ENCODE data around the gene OOSP4B. TPM values are rescaled to one million over a fixed set of nuclear protein-coding genes. Genes with fewer than 3 reads are reported as not detected.

OOSP4B gene
- total and polyA plus RNA-seq, 7 donors: not detected

GRCh38 chr11:59992425-59992824 is 24.6 kb upstream of the OOSP4B start:
- 54 to 70% methylated on average over 5 of the region's 5 CpGs for WGBS, 2 donors
- DNase-seq: no peak
- intact Hi-C loops (cut with DNase I): no loop called here
- TF ChIP-seq POLR2AphosphoS5 (IDR thresholded peaks at IDR 0.05): no peak
- TF ChIP-seq POLR2A (IDR thresholded peaks at IDR 0.05): no peak
- TF ChIP-seq EP300 (IDR thresholded peaks at IDR 0.05): no peak
- TF ChIP-seq CTCF (IDR thresholded peaks at IDR 0.05): no peak
- Histone ChIP-seq H3K4me1 (no peaks in the 10 kb centered on the region), H3K4me3 (no peak overlapping the region), H3K9me3 (no peaks in the 10 kb centered on the region), H3K36me3 (no peaks in the 10 kb centered on the region), H3K27me3 (no peaks in the 10 kb centered on the region), H3K27ac (no peak overlapping the region)

GRCh38 chr11:59997800-59998199 is 19.2 kb upstream of the OOSP4B start:
- Histone ChIP-seq H3K4me1 (no peaks in the 10 kb centered on the region), H3K27ac (no peak overlapping the region), H3K4me3 (no peak overlapping the region), H3K27me3 (no peaks in the 10 kb centered on the region), H3K9me3 (no peaks in the 10 kb centered on the region), H3K36me3 (no peaks in the 10 kb centered on the region)
- whole genome bisulfite sequencing, 2 donors: 84 to 89% methylated on average over 2 of the region's 2 CpGs
- intact Hi-C loops (cut with DNase I): no loop called here
- DNase-seq: no peak
- TF ChIP-seq POLR2A (IDR thresholded peaks at IDR 0.05) (no peak), POLR2AphosphoS5 (IDR thresholded peaks at IDR 0.05) (no peak), CTCF (IDR thresholded peaks at IDR 0.05) (no peak), EP300 (IDR thresholded peaks at IDR 0.05) (no peak)

DNA sequence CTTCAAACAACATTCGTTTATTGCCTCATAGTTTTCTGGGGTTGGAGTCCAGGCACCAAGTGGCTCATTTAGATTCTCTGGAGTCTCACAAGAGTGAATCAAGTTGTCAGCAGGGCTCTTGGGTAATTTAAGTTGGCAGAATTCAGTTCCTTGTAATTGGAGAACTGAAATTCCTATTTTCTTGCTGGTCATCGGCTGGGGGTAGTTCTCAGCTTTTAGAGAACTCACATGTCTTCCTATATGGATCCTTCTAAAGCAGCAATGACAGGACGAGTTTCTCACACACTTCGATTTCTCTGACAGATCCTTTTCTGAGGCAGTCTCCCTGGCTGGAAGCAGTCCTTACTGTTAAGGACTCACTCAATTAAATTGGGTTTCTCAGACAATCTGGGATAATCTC is 17.3 kb upstream of the OOSP4B start:
- H3K4me3 ChIP-seq: no peak overlapping the region
- no peak for DNase-seq
- no peaks in the 10 kb centered on the region for H3K9me3 ChIP-seq
- no peak overlapping the region for H3K27ac ChIP-seq
- WGBS, 2 donors: 73 to 88% methylated on average over 4 of the region's 4 CpGs
- no peaks in the 10 kb centered on the region for H3K4me1 ChIP-seq
- intact Hi-C loops (cut with DNase I): no loop called here
- no peaks in the 10 kb centered on the region for H3K27me3 ChIP-seq
- TF ChIP-seq EP300 (IDR thresholded peaks at IDR 0.05) (no peak), POLR2A (IDR thresholded peaks at IDR 0.05) (no peak), CTCF (IDR thresholded peaks at IDR 0.05) (no peak), POLR2AphosphoS5 (IDR thresholded peaks at IDR 0.05) (no peak)
- H3K36me3 ChIP-seq: no peaks in the 10 kb centered on the region

DNA sequence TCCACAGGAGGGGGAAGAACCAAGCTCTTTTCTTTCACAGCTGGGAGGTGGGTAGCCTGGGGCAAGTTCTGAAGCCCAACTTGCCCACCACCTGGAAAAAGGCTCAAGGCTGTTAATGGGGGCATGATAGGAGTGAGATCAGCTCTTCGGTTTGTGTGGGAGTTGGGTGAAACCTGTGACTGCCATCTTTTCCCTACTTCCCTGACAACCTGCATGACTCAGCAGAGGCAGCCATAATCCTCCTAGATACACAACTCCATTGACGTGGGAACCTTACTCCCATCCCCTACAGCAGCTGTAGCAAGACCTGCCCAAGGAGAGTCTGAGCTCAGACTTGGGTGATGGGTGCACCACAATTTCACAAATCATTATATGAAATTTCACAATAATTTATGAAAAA is 13.3 kb upstream of the OOSP4B start:
- H3K9me3 ChIP-seq: no peaks in the 10 kb centered on the region
- intact Hi-C loops (cut with DNase I): no loop called here
- whole genome bisulfite sequencing, 2 donors: 88 to 90% methylated on average over 2 of the region's 2 CpGs
- no peaks in the 10 kb centered on the region for H3K4me1 ChIP-seq
- no peak overlapping the region for H3K4me3 ChIP-seq
- TF ChIP-seq EP300 (IDR thresholded peaks at IDR 0.05): no peak
- TF ChIP-seq CTCF (IDR thresholded peaks at IDR 0.05): no peak
- TF ChIP-seq POLR2AphosphoS5 (IDR thresholded peaks at IDR 0.05): no peak
- TF ChIP-seq POLR2A (IDR thresholded peaks at IDR 0.05): no peak
- H3K27ac ChIP-seq: no peak overlapping the region
- DNase-seq: no peak
- H3K27me3 ChIP-seq: no peaks in the 10 kb centered on the region
- H3K36me3 ChIP-seq: no peaks in the 10 kb centered on the region

DNA sequence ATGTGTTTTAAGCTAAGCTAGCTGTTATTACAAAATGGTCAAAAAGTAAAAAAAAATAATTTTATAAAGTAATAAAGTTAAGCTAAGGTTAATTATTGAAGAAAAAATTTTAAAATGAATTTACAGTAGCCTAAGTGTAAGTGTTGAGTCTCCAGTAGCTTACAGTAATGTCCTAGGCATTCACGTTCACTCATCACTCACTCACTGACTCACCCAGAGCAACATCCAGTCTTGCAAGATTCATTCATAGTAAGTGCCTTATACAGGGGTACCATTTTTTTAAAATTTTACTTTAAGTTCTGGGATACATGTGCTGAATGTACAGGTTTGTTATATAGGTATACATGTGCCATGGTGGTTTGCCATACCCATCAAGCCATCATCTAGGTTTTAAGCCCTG is 11.6 kb upstream of the OOSP4B start:
- Histone ChIP-seq H3K4me3 (no peak overlapping the region), H3K27ac (no peak overlapping the region), H3K9me3 (no peaks in the 10 kb centered on the region), H3K36me3 (no peaks in the 10 kb centered on the region), H3K27me3 (no peaks in the 10 kb centered on the region), H3K4me1 (no peaks in the 10 kb centered on the region)
- DNase-seq: no peak
- intact Hi-C loops (cut with DNase I): no loop called here
- TF ChIP-seq CTCF (IDR thresholded peaks at IDR 0.05) (no peak), EP300 (IDR thresholded peaks at IDR 0.05) (no peak), POLR2AphosphoS5 (IDR thresholded peaks at IDR 0.05) (no peak), POLR2A (IDR thresholded peaks at IDR 0.05) (no peak)
- 90 to 93% methylated on average over 1 of the region's 1 CpG for WGBS, 2 donors
